Vagina (tissue), 2 donors: ENCODE measurements around the gene ATN1. TPM values are rescaled to one million over a fixed set of nuclear protein-coding genes. Genes with fewer than 3 reads are reported as not detected.
"Not testable (repeated sequence)": the region's sequence is repeated elsewhere in the genome, so short reads cannot be mapped to it uniquely, and the experiment has no call there.

Experiments used
- DNase-seq, 2 donors: peaks; one replicate each; pipeline ENCODE4 v3.0.0-alpha.2; 2017; ENCODE audit errors: extremely low spot score in 2 of 2
- H3K27ac ChIP-seq: fragments of 200-600 bp; sonication (generic); one replicate; pipeline ENCODE4 v1.5.1; 2019
- H3K27me3 ChIP-seq: fragments of 200-600 bp; sonication (generic); one replicate; pipeline ENCODE4 v1.5.1; 2019
- H3K36me3 ChIP-seq, 2 donors: fragments of 200-600 bp; sonication (generic); one replicate each; pipeline ENCODE4 v1.5.1; 2017 to 2019
- H3K4me1 ChIP-seq: fragments of 200-600 bp; sonication (generic); one replicate; pipeline ENCODE4 v1.5.1; 2019
- H3K4me3 ChIP-seq, 2 donors: fragments of 200-600 bp; sonication (generic); 1 replicate in 1 of 2; 2 replicates in 1 of 2; pipeline ENCODE4 v1.5.1; 2016 to 2019
- H3K9me3 ChIP-seq: fragments of 200-600 bp; sonication (generic); one replicate; pipeline ENCODE4 v1.5.1; 2019
- POLR2A ChIP-seq, 2 donors: fragments of 450-650 bp; IDR thresholded peaks; one replicate each; pipeline ENCODE4 v1.6.1; 2017; ENCODE audit warnings: antibody characterized with exemption in 2 of 2, mild to moderate bottlenecking in 2 of 2, moderate library complexity in 2 of 2
- POLR2AphosphoS5 ChIP-seq, 2 donors: sonication (generic); formaldehyde crosslinking; IDR thresholded peaks; one replicate each; pipeline ENCODE4 v1.9.0; 2017; ENCODE audit warnings: antibody characterized with exemption in 2 of 2, mild to moderate bottlenecking in 2 of 2, low read depth in 1 of 2; ENCODE audit not compliant: insufficient read depth in 1 of 2
- intact Hi-C: fragments of 100-400 bp; cut with DNase I; formaldehyde crosslinking; loops from one replicate; pipeline ENCODE4 v1.15.1; 2023
- total RNA-seq: library from RNA; depleted of rRNA; stranded (reverse); fragments of >200 nt; gene quantifications from one replicate; pipeline ENCODE4 v1.2.3, GENCODE V29; 2016
- TF ChIP-seq, protein P1 (sequence below), 3 experiments: fragments of 450-650 bp in 2 of 3; fragments of 200-600 bp in 1 of 3; sonication (generic) in 1 of 3; IDR thresholded peaks; one replicate each; pipeline ENCODE4 v1.5.1; 2017 to 2019; ENCODE audit warnings: antibody characterized with exemption in 3 of 3, mild to moderate bottlenecking in 2 of 3, moderate library complexity in 2 of 3

ATN1 gene
- total RNA-seq, 1 donor from 2014 or later = 92.1 TPM

DNA sequence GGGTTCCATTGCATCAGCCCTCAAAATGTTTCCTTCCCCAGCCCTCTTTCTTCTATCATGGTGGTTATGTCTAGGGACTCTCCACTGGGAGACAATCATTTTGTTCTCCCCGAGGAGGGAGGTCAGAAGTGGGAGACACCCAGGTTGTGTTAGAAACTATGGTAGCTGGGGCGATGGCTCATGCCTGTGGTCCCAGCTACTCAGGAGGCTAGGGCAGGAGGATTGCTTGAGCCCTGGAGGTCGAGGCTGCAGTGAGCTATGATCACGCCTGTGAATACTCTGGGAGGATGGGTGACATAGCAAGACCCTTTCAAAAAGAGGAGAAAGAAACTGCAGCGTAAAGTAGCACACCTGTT lies 36.1 kb upstream of the ATN1 start:
- Histone ChIP-seq H3K4me3 (peak overlapping the region; percentile 49 to 51), H3K27ac (peak overlapping the region; percentile 93), H3K36me3 (no peaks in the 10 kb centered on the region), H3K27me3 (no peaks in the 10 kb centered on the region), H3K9me3 (no peaks in the 10 kb centered on the region), H3K4me1 (peaks cover 8% of the 10 kb centered on the region)
- DNase-seq = no peak
- TF ChIP-seq POLR2A (IDR thresholded peaks at IDR 0.05) (no peak), POLR2AphosphoS5 (IDR thresholded peaks at IDR 0.05; ENCODE audit: insufficient read depth in 1 of 2, low read depth in 1 of 2) (no peak)
- TF ChIP-seq, protein P1, sequence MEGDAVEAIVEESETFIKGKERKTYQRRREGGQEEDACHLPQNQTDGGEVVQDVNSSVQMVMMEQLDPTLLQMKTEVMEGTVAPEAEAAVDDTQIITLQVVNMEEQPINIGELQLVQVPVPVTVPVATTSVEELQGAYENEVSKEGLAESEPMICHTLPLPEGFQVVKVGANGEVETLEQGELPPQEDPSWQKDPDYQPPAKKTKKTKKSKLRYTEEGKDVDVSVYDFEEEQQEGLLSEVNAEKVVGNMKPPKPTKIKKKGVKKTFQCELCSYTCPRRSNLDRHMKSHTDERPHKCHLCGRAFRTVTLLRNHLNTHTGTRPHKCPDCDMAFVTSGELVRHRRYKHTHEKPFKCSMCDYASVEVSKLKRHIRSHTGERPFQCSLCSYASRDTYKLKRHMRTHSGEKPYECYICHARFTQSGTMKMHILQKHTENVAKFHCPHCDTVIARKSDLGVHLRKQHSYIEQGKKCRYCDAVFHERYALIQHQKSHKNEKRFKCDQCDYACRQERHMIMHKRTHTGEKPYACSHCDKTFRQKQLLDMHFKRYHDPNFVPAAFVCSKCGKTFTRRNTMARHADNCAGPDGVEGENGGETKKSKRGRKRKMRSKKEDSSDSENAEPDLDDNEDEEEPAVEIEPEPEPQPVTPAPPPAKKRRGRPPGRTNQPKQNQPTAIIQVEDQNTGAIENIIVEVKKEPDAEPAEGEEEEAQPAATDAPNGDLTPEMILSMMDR (IDR thresholded peaks at IDR 0.05) = no peak
- intact Hi-C loops = no loop called here

DNA sequence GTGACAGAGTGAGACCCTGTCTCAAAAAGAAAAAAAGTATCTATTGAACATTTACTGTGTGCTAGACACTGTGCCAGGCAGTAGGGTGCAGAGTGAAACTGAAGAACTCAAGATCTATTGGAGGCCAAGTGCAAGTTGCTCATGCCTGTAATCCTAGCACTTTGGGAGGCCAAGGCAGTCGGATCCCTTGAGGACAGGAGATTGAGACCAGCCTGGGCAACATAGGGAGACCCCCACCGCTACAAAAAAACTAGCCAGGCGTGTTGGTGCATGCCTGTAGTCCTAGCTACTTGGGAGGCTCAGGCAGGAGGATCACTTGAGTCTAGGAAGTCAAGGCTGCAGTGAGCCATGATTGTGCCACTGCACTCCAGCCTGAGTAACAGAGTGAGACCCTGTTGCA lies 35.1 kb upstream of the ATN1 start:
- H3K9me3 ChIP-seq, H3K27me3 ChIP-seq, DNase-seq, H3K4me1 ChIP-seq, H3K36me3 ChIP-seq, H3K27ac ChIP-seq, intact Hi-C loops, H3K4me3 ChIP-seq: not testable (repeated sequence)

DNA sequence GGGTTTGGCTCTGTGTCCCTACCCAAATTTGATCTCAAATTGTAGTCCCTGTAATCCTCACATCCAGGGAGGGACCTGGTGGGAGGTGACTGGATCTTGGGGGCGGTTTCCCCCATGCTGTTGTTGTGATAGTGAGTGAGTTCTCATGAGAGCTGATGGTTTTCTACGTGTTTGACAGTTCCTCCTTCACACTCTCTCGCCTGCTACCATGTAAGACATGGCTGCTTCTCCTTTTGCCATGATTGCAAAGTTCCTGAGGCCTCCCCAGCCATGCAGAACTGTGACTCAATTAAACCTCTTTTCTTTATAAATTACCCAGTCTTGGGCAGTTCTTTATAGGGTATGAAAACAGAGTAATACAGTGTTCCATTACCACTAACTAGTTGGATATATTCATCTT lies 33.4 kb upstream of the ATN1 start:
- Histone ChIP-seq H3K27me3 (no peaks in the 10 kb centered on the region), H3K27ac (no peak overlapping the region), H3K36me3 (no peaks in the 10 kb centered on the region), H3K4me1 (peaks cover 8% of the 10 kb centered on the region), H3K9me3 (no peaks in the 10 kb centered on the region), H3K4me3 (no peak overlapping the region)
- TF ChIP-seq, protein P1 (IDR thresholded peaks at IDR 0.05) = no peak
- TF ChIP-seq POLR2AphosphoS5 (IDR thresholded peaks at IDR 0.05; ENCODE audit: insufficient read depth in 1 of 2, low read depth in 1 of 2) (no peak), POLR2A (IDR thresholded peaks at IDR 0.05) (no peak)
- intact Hi-C loops = no loop called here
- no peak for DNase-seq

DNA sequence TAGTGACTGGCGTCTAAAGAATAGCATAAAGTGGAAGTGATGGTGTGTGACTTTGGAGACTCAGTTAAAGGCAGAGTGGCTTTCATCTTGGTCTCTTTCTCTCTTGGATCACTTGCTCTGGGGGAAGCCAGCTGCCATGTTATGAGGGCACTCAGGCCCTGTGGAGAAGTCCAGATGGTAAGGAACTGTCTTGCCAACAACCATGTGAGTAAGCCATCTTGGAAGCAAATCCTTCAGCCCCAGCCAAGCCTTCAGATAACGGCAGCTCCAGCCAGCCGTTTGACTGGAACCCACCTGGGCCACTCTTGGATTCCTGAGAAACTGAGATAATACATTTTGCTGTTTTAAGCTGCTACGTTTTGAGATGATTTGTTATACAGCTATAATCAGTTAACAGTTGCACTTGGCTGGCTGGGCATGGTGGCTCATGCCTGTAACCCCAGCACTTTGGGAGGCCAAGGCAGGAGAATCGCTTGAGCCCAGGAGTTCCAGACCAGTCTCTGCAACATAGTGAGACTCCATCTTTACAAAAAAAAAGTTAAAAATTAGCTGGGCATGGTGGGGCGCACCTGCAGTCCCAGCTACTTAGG lies 30.8 kb upstream of the ATN1 start:
- Histone ChIP-seq H3K27ac (no peak overlapping the region), H3K4me3 (no peak overlapping the region), H3K9me3 (no peaks in the 10 kb centered on the region), H3K27me3 (no peaks in the 10 kb centered on the region), H3K4me1 (peaks cover 1% of the 10 kb centered on the region), H3K36me3 (no peaks in the 10 kb centered on the region)
- DNase-seq = no peak
- intact Hi-C loops = no loop called here
- TF ChIP-seq POLR2AphosphoS5 (IDR thresholded peaks at IDR 0.05; ENCODE audit: insufficient read depth in 1 of 2, low read depth in 1 of 2) = no peak
- TF ChIP-seq, protein P1 (IDR thresholded peaks at IDR 0.05) = no peak
- no peak for TF ChIP-seq POLR2A (IDR thresholded peaks at IDR 0.05)

DNA sequence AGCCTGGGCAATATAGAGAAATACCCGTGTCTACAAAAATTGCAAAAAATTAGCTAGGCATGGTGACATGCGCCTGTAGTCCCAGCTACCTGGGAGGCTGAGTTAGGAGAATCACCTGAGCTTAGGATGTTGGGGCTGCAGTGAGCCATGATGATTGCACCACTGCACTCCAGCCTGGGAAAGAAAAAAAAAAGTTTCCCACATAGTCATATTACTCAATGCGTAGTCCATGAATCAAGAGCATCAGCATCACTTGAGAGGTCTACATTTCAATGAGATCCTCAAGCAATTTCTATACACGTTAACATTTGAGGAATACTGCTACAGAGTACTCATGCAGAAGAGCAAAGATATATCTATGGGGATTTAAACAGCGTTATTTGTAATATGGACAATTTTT lies 28.3 kb upstream of the ATN1 start:
- peaks cover 7% of the 10 kb centered on the region for H3K4me1 ChIP-seq
- H3K9me3 ChIP-seq = no peaks in the 10 kb centered on the region
- no peak overlapping the region for H3K27ac ChIP-seq
- intact Hi-C loops = no loop called here
- DNase-seq = no peak
- no peaks in the 10 kb centered on the region for H3K36me3 ChIP-seq
- no peaks in the 10 kb centered on the region for H3K27me3 ChIP-seq
- no peak overlapping the region for H3K4me3 ChIP-seq
- no peak for TF ChIP-seq POLR2AphosphoS5 (IDR thresholded peaks at IDR 0.05; ENCODE audit: insufficient read depth in 1 of 2, low read depth in 1 of 2)
- TF ChIP-seq POLR2A (IDR thresholded peaks at IDR 0.05) = no peak
- TF ChIP-seq, protein P1 (IDR thresholded peaks at IDR 0.05) = no peak
